Fibroblast of the conjunctiva (primary cell): ENCODE results near the gene PADI3.
"Not testable (repeated sequence)": the region's sequence is repeated elsewhere in the genome, so short reads cannot be mapped to it uniquely, and the experiment has no call there.

Experiments
- DNase-seq: peaks from one replicate; pipeline ENCODE4 v3.0.0-alpha.2; 2010; ENCODE audit warnings: low read depth

Gene PADI3

GRCh38 chr1:17241011-17241779 is 7.7 kb upstream of the PADI3 start:
- DNase-seq: not testable (repeated sequence)

GRCh38 chr1:17241780-17242074 is 7.2 kb upstream of the PADI3 start:
- DNase-seq: not testable (repeated sequence)

GRCh38 chr1:17243274-17243673 is 5.6 kb upstream of the PADI3 start:
- no peak for DNase-seq

GRCh38 chr1:17244821-17245740 is 3.8 kb upstream of the PADI3 start:
- no peak for DNase-seq

DNA sequence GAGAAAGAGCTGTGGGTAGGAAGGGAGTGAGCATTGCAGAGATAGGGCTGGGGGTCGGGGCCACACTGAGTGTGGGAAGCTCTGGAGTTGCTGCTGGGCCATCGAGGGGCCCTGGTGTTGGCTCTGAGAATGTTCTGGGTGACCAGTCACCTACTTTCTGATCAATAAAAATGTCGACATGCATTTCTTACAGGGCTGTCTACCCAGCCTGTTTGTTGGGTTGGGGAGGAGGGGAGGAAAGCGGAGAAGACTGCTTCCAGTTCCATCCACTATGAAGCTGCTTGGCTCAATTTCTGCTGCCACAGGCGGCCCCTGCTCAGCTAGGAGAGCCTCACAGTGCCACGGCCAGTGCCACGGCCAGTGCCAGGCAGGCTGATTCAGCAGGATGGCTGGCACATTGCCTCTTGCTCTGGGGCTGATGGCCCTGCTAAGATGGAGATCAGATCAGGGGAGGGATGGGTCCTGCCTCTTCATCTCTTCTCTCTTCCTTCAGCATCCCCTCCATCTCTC is 3.0 kb upstream of the PADI3 start:
- DNase-seq: no peak

- no peak for DNase-seq
These were observed 1.9 kb upstream of the PADI3 start for GRCh38 chr1:17246971-17247370.

DNA sequence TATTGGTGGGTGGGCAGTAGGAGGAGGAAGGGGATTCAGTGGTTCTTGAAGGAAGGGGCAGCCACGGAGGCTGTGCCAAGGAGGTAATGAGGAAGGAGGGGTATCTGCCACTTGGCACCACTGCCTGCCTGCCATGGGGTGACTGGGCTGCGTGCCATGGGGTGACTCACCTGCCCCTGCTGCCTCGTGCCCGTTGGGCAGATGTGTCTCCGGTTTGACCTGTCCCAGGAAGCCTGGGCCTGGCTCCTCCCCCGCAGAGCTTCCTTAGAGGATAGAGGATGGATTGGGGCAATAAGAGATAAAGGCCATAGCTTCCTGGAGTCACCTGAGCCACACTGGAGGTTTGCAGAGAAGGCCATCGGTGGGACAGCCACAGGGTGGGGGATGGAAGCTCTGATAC is 1.7 kb downstream of the PADI3 start:
- no peak for DNase-seq

DNA sequence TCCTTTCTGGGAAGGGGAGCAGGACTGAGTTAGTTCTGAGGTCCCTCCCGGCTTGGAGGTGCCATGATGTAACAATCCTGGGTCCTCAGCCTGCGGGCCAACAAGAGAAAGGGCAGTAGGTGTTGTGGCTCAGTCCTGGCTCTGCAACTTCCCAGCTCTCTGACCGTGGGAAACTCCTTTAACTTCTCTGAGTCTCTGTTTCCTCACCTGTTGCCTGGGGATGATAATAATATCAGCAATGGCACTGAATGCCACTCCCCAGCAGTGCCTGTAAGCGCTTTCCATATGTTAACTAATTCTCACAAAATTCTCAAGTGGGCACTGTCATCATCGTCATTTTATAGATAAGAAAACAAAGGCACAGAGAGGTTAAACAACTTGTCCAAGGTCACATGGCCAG is 2.3 kb downstream of the PADI3 start:
- DNase-seq: no peak

- DNase-seq: no peak
These were observed 2.9 kb downstream of the PADI3 start for GRCh38 chr1:17251701-17252376.

DNA sequence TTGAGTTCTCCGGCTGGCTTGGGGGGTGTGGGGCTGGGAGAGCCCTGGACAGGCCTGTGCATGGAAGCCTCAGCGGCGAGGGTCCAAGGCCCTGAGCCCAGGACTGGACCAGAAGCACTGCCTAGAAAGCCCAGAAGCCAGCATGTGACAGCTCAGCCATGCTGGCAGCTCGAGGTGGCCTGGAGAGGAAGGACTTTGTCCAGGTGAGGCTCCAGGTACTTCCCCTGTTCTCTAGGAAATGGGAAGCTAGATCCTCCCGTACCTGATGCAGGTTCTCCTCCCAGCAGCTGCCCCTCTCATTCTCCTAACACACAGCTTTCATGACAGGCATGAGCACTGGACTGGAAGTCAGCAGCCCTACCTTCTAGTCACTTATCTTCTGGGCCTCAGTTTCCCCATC is 6.4 kb downstream of the PADI3 start:
- no peak for DNase-seq

DNA sequence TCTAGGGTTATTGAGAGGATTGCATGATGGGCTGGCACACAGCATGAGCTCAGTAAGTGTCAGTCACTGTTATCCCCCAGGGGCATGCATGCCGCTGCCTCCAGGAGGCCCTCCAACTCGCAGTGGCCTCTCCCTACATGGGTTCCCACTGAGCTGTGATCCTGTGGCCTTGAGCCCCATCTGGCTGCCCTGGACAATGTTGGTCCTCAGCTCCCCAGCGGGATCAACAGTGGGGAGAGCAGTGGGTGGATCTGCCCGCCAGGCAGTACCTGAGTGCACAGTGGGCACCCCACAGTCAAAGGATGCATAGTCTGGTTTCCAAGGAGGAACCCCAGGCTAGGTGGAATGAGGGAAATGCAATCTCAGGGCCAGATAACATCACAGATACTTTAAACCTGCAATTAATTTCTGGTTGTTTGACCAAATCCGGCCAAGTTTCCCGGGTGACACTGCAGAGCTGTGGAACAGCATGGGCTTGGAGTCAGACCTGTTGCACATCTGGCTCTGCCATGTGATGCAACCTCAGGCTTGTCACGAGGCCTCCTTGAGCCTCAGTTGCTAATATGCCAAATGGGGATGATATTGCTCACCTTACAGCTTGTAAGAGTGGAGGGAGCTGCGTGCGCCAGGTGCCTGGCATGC is 9.3 kb downstream of the PADI3 start:
- peak; percentile 16 for DNase-seq

DNA sequence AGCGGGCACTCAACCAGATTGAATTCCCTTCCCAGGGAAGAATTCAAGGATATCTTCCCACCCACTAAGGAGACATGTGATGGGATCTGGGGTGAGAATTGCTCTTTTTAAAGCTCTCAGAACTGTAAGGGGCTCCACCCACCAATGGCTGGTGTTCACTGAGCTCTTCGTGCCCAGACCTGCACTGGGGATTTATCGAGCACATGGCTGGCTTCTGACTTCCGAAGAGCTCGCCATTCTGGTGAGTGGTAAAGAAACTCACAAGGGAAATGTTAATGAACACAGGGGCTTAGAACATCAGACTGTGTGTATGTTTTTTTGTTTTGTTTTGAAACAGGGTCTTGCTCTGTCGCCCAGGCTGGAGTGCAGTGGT is 9.8 kb downstream of the PADI3 start:
- no peak for DNase-seq

DNA sequence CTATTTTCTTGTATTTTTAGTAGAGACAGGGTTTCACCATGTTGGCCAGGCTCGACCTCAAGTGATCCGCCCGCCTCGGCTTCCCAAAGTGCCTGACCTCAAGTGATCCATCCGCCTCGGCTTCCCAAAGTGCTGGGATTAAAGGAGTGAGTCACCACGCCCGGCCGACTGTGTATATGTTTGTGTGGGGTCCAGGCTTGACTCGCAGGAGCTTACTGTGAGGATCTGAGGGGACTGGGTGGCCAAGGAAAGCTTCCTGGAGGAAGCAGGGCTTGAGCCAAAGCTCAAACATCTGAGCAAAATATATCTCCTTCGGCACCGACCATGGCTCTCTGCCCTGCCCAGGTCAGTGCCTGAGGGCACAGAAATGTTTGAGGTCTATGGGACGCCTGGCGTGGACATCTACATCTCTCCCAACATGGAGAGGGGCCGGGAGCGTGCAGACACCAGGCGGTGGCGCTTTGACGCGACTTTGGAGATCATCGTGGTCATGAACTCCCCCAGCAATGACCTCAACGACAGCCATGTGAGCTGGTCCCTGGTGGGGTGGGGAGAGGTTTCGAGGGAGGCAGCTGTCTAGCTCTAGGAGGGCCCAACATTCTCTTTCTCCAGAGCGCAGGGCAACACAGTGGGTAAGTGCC is 10.5 kb downstream of the PADI3 start:
- no peak for DNase-seq

- no peak for DNase-seq
These were observed 11.4 kb downstream of the PADI3 start for GRCh38 chr1:17260264-17260663.

DNA sequence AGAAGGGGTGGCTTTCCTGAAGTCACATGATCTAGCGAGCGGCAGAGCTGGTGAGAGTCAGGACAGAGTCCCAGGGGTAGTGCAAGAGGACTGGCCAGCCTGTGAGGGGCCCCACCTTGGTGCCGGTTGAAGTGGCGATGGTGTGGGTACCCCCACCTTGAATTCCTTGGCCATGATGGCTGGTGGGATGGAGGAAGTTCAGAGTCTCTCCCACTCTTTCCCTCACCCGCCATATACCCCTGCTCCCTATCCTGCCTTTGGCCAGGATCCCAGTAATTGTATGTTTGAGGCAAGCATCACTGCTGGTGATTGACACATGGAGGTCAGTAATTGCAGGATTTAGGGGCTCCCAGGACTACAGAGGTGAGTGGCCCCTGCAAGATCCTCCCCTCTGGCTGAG is 11.8 kb downstream of the PADI3 start:
- no peak for DNase-seq

DNA sequence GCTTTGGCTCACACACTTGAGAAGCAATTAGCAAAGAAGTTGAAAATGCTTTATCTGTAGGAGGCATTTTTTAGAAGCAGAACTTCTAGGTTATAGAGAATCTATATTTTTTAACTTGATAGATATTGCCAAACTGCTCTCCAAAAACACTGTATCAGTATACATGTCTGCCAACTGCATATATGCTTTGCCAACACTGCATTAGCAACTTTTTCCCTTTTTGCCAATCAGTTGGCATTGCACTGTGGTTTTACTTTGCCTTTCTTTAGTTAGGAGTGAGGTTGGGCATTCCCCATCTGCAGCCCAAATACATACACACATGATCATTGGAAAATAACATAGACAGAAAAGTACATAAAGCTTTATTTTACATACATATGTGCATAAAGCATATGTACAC is 15.0 kb downstream of the PADI3 start:
- DNase-seq: no peak

DNA sequence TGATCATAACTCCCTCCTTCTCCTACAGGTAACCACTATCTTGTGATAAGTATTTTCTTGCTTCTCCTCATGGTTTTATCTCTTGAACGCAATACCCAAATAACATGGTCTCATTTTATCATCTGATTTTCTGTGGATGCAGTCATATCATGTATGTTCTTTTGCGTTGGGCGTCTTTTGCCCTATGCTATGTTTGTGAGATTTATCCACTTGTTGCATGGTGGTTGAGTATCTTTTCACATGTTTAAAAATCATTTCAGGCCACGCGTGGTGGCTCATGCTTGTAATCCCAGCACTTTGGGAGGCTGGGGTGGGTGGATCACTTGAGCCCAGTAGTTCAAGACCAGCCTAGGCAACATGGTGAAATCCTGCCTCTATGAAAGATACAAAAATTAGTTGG is 15.6 kb downstream of the PADI3 start:
- no peak for DNase-seq

DNA sequence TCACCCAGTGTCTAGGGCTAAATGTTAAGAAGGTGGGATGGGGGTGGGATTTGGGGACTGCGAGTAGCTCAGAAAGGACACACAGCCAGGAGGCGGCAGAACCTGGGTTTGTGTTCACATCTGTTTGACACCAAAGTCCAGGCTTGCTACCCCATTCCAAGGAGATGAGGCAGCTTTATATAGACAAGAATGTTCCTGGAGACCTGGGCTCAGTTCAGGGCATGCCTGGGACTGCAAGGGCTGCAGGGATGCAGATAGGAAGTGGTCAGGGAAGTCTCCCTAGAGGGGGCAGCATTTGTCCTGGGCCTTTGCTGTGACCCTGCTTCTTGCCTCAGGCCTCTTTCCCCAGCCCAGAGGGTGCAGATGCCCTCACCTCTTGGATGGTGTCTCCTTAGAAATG is 16.3 kb downstream of the PADI3 start:
- no peak for DNase-seq

DNA sequence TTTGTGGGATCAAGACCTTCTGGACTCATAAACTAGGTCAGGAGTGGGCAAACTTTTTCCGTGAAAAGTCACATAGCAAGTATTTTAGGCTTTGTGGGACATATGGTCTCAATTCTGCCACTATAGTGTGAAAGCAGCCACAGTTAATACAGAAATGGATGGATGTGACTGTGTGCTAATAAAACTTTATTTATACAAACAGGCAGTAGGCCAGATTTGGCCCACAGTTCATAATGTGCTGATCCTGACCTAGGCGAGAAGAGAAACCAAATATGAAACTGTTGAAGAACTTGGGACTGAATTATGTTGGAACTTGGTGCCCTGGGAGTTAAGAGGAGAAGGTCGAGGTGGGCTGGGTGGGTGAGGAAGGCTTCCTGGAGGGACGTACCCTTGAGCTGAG is 17.1 kb downstream of the PADI3 start:
- DNase-seq: no peak

- no peak for DNase-seq
These were observed 22.2 kb downstream of the PADI3 start for GRCh38 chr1:17270891-17271765.

GRCh38 chr1:17272066-17272465 is 23.2 kb downstream of the PADI3 start:
- no peak for DNase-seq
